RWPE1 (cell line): ENCODE data around the gene VIT.

Source experiments
- CTCF ChIA-PET: fragments of 350-600 bp; sonication (Branson Sonifier 250); formaldehyde crosslinking; extraction: SDS; loops from one replicate; lab custom pipeline; 2021; lab: Yijun Ruan, JAX
- POLR2A ChIA-PET: fragments of 400-600 bp; formaldehyde crosslinking; extraction: SDS; loops from one replicate; lab custom pipeline; 2020; ENCODE audit warnings: antibody characterized with exemption; ENCODE audit not compliant: low non-redundant PET; lab: Yijun Ruan, JAX
- DNase-seq: peaks from one replicate; pipeline ENCODE4 v3.0.0; 2012; ENCODE audit warnings: low spot score
- H3K27ac ChIP-seq: fragments of 450-650 bp; 2 replicates; pipeline ENCODE4 v1.5.1; 2017
- TF ChIP-seq, protein P1 (sequence below): fragments of 450-650 bp; conservative IDR thresholded peaks from 2 replicates; pipeline ENCODE4 v1.5.1; 2017; ENCODE audit warnings: low read depth, mild to moderate bottlenecking

Gene VIT

GRCh38 chr2:36676364-36676763 is 20.1 kb upstream of the VIT start:
- no peak overlapping the region for H3K27ac ChIP-seq
- TF ChIP-seq, protein P1, sequence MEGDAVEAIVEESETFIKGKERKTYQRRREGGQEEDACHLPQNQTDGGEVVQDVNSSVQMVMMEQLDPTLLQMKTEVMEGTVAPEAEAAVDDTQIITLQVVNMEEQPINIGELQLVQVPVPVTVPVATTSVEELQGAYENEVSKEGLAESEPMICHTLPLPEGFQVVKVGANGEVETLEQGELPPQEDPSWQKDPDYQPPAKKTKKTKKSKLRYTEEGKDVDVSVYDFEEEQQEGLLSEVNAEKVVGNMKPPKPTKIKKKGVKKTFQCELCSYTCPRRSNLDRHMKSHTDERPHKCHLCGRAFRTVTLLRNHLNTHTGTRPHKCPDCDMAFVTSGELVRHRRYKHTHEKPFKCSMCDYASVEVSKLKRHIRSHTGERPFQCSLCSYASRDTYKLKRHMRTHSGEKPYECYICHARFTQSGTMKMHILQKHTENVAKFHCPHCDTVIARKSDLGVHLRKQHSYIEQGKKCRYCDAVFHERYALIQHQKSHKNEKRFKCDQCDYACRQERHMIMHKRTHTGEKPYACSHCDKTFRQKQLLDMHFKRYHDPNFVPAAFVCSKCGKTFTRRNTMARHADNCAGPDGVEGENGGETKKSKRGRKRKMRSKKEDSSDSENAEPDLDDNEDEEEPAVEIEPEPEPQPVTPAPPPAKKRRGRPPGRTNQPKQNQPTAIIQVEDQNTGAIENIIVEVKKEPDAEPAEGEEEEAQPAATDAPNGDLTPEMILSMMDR: no peak
- ChIA-PET POLR2A (no interaction called here), CTCF (no interaction called here)
- DNase-seq: no peak

GRCh38 chr2:36677386-36677785 is 19.1 kb upstream of the VIT start:
- ChIA-PET CTCF (interaction anchor here (1.1 kb wide), 1 partner anchor 13 kb away, joined by 4 read pairs; no protein-coding TSS in a partner anchor), POLR2A (no interaction called here)
- TF ChIP-seq, protein P1: no peak
- H3K27ac ChIP-seq: no peak overlapping the region
- no peak for DNase-seq

- TF ChIP-seq, protein P1: no peak
- ChIA-PET CTCF (interaction anchor here (0.7 to 1.1 kb wide), 2 partner anchors 14 to 107 kb away, joined by 4 to 6 read pairs; no protein-coding TSS in a partner anchor), POLR2A (no interaction called here)
- H3K27ac ChIP-seq: no peak overlapping the region
- DNase-seq: no peak
Observed at GRCh38 chr2:36677996-36678605, 18.4 kb upstream of the VIT start.

DNA sequence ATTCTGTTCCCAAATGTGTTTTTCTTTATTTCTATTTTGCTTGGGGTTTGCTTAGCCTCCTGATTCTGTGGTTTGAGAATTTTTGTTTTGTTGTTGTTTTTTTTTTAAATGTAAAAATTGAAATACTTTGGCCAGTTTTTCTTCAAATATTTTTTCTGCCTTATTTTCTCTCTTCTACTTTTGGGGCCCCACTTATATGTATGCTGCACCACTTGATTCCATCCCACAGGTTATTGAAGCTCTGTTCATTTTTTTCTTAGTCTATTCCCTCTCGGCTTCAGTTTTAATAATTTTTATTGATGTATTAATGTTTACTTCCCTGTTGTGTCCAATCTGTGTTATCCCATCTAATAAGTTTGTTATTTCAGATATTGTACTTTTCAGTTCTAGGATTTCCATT is 17.7 kb upstream of the VIT start:
- ChIA-PET POLR2A (no interaction called here), CTCF (no interaction called here)
- TF ChIP-seq, protein P1: no peak
- H3K27ac ChIP-seq: no peak overlapping the region
- DNase-seq: no peak

DNA sequence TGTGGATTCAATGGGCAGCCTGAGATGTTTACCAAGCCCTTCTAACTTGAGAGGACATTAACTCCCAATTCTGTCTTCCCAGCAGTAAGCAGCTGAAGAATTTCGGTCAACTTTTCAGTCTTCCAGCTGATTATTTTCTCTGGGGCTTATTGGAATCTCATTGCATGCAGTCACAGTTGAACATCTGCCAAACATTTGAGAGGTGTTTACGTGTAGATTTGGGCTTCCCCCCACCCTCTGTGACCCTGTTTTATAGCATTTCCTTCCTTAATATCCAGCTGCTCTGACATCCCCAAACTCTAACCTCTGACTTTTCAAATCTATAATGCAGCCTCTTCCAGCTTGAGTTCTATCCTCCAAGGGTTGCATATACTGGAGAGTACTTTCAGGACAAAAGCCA is 16.5 kb upstream of the VIT start:
- H3K27ac ChIP-seq: no peak overlapping the region
- TF ChIP-seq, protein P1: no peak
- ChIA-PET POLR2A (no interaction called here), CTCF (no interaction called here)
- DNase-seq: no peak

- DNase-seq: no peak
- POLR2A ChIA-PET: no interaction called here
- H3K27ac ChIP-seq: no peak overlapping the region
- CTCF ChIA-PET: no interaction called here
- TF ChIP-seq, protein P1: no peak
Observed at GRCh38 chr2:36682562-36682961, 13.9 kb upstream of the VIT start.
